Measurements from ENCODE around the gene ZNF628. TPM values are rescaled to one million over a fixed set of nuclear protein-coding genes. Genes with fewer than 3 reads are reported as not detected.

Gene ZNF628
- total RNA-seq, 1 donor = 2.9 TPM

- Histone ChIP-seq H3K27me3 (ENCODE audit: insufficient read depth, low read length) (no peaks in the 10 kb centered on the region), H3K27ac (ENCODE audit: low read depth, low read length) (no peak overlapping the region)
- DNase-seq (ENCODE audit: insufficient read length, low spot score, missing footprints) = no peak
Measured at GRCh38 chr19:55481794-55482155, 5.4 kb downstream of the ZNF628 start.

DNA sequence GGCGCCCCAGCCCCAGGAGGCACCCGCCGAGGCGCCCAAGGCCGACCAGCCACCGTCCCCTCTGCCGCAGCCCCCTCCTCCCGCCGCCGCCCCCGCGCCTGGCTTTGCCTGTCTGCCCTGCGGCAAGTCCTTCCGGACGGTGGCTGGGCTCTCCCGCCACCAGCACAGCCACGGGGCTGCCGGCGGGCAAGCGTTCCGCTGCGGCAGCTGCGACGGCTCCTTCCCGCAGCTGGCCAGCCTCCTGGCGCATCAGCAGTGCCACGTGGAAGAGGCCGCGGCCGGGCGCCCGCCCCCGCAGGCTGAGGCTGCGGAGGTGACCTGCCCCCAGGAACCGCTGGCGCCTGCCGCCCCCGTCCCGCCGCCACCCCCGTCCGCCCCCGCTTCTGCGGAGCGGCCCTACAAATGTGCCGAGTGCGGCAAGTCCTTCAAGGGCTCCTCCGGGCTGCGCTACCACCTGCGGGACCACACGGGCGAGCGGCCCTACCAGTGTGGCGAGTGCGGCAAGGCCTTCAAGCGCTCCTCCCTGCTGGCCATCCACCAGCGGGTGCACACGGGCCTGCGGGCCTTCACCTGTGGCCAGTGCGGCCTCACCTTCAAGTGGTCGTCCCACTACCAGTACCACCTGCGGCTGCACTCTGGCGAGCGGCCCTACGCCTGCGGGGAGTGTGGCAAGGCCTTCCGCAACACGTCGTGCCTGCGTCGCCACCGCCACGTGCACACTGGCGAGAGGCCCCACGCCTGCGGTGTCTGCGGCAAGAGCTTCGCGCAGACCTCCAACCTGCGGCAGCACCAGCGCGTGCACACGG lies 5.9 kb downstream of the ZNF628 start:
- Histone ChIP-seq H3K4me1 (ENCODE audit: insufficient read depth, low read length) (peaks cover 31% of the 10 kb centered on the region), H3K27ac (ENCODE audit: low read depth, low read length) (no peak overlapping the region), H2AFZ (ENCODE audit: low read length) (no peak overlapping the region), H3K4me2 (ENCODE audit: insufficient read depth, low read length) (no peak overlapping the region), H4K20me1 (ENCODE audit: insufficient read depth, low read length) (no peaks in the 10 kb centered on the region), H3K36me3 (ENCODE audit: insufficient read depth, low read length) (peaks cover 7% of the 10 kb centered on the region), H3K4me3 (ENCODE audit: insufficient read depth, low read length) (no peak overlapping the region), H3K79me2 (ENCODE audit: insufficient read depth, low read length) (peaks cover 47% of the 10 kb centered on the region), H3K9me3 (ENCODE audit: low read depth, low read length) (no peaks in the 10 kb centered on the region), H3K27me3 (ENCODE audit: insufficient read depth, low read length) (no peaks in the 10 kb centered on the region)
- peak; percentile 62 for DNase-seq (ENCODE audit: insufficient read length, low spot score, missing footprints)
- TF ChIP-seq, protein P1, sequence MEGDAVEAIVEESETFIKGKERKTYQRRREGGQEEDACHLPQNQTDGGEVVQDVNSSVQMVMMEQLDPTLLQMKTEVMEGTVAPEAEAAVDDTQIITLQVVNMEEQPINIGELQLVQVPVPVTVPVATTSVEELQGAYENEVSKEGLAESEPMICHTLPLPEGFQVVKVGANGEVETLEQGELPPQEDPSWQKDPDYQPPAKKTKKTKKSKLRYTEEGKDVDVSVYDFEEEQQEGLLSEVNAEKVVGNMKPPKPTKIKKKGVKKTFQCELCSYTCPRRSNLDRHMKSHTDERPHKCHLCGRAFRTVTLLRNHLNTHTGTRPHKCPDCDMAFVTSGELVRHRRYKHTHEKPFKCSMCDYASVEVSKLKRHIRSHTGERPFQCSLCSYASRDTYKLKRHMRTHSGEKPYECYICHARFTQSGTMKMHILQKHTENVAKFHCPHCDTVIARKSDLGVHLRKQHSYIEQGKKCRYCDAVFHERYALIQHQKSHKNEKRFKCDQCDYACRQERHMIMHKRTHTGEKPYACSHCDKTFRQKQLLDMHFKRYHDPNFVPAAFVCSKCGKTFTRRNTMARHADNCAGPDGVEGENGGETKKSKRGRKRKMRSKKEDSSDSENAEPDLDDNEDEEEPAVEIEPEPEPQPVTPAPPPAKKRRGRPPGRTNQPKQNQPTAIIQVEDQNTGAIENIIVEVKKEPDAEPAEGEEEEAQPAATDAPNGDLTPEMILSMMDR (IDR thresholded peaks at IDR 0.05; ENCODE audit: extremely low read depth, low read depth, low read length) = no peak

More at GRCh38 chr19:55481794-55482155, 5.4 kb downstream of the ZNF628 start:
- no peak overlapping the region for H3K4me3 ChIP-seq (ENCODE audit: insufficient read depth, low read length)
- TF ChIP-seq, protein P1 (IDR thresholded peaks at IDR 0.05; ENCODE audit: extremely low read depth, low read depth, low read length) = no peak
- H3K4me2 ChIP-seq (ENCODE audit: insufficient read depth, low read length) = no peak overlapping the region
- peaks cover 47% of the 10 kb centered on the region for H3K79me2 ChIP-seq (ENCODE audit: insufficient read depth, low read length)
- no peak overlapping the region for H2AFZ ChIP-seq (ENCODE audit: low read length)
- no peaks in the 10 kb centered on the region for H4K20me1 ChIP-seq (ENCODE audit: insufficient read depth, low read length)
- H3K9me3 ChIP-seq (ENCODE audit: low read depth, low read length) = no peaks in the 10 kb centered on the region
- H3K4me1 ChIP-seq (ENCODE audit: insufficient read depth, low read length) = peaks cover 25% of the 10 kb centered on the region
- peaks cover 7% of the 10 kb centered on the region for H3K36me3 ChIP-seq (ENCODE audit: insufficient read depth, low read length)

DNA sequence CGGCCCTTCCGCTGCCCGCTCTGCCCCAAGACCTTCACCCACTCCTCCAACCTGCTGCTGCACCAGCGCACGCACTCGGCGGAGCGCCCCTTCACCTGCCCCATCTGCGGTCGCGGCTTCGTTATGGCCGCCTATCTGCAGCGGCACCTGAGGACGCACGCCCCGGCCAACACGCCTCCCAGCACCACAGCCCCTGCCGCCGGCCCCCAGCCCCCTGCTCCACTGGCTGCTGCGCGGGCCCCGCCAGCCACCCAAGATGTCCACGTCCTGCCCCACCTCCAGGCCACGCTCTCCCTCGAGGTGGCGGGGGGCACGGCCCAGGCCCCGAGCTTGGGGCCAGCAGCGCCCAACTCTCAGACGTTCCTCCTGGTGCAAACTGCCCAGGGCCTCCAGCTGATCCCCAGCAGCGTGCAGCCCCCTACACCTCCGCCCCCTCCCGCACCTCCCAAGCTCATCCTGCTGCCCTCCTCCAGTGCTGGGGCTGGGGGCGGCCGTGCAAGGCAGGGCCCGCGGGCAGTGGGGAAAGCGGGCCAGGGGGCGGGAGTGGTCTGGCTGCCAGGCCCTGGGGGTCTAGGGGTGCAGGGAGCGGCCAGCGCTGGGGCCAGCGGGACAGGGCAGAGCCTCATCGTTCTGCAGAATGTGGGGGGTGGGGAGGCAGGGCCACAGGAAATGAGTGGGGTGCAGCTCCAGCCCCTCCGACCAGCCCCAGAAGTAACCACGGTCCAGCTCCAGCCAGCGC lies 6.7 kb downstream of the ZNF628 start:
- H2AFZ ChIP-seq (ENCODE audit: low read length) = no peak overlapping the region
- peaks cover 32% of the 10 kb centered on the region for H3K4me1 ChIP-seq (ENCODE audit: insufficient read depth, low read length)
- H3K4me3 ChIP-seq (ENCODE audit: insufficient read depth, low read length) = no peak overlapping the region
- H4K20me1 ChIP-seq (ENCODE audit: insufficient read depth, low read length) = no peaks in the 10 kb centered on the region
- no peaks in the 10 kb centered on the region for H3K9me3 ChIP-seq (ENCODE audit: low read depth, low read length)
- H3K27me3 ChIP-seq (ENCODE audit: insufficient read depth, low read length) = no peaks in the 10 kb centered on the region
- no peak overlapping the region for H3K4me2 ChIP-seq (ENCODE audit: insufficient read depth, low read length)
- peaks cover 7% of the 10 kb centered on the region for H3K36me3 ChIP-seq (ENCODE audit: insufficient read depth, low read length)
- peak; percentile 60 for DNase-seq (ENCODE audit: insufficient read length, low spot score, missing footprints)
- TF ChIP-seq, protein P1 (IDR thresholded peaks at IDR 0.05; ENCODE audit: extremely low read depth, low read depth, low read length) = no peak
- H3K79me2 ChIP-seq (ENCODE audit: insufficient read depth, low read length) = peaks cover 41% of the 10 kb centered on the region
- H3K27ac ChIP-seq (ENCODE audit: low read depth, low read length) = no peak overlapping the region
